Choroid plexus epithelial cell (primary cell): ENCODE results near the gene FKBP11.

Source experiments
- DNase-seq: peaks from one replicate; pipeline ENCODE4 v3.0.0-alpha.2; 2010; ENCODE audit warnings: low read depth
- H3K4me3 ChIP-seq: 2 replicates; pipeline ENCODE4 v1.5.1; 2011; ENCODE audit warnings: low read depth, mild to moderate bottlenecking, control low read depth, low read length, moderate library complexity
- TF ChIP-seq, protein P1 (sequence below): conservative IDR thresholded peaks from 2 replicates; pipeline ENCODE4 v1.5.1; 2011; ENCODE audit warnings: low read depth, mild to moderate bottlenecking, control low read depth, inconsistent platforms, low read length, moderate library complexity

The FKBP11 gene

DNA sequence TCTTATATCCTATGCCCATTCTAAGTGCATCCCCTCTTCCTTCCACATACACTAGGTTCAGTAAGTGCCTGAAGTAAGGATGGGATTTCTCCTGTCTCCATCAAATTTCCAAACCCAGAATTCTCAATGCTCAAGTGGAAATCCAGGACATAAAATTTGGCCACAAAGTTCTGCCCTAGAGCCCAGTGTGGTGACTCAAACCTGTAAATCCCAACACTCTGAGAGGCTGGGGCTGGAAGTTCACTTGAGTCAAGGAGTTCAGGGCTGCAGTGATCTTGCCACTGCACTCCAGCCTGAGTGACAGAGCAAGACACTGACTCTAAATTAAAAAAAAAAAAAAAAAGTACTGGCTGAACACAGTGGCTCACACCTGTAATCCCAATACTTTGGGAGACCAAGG, 36.5 kb upstream of the FKBP11 start:
- TF ChIP-seq, protein P1, sequence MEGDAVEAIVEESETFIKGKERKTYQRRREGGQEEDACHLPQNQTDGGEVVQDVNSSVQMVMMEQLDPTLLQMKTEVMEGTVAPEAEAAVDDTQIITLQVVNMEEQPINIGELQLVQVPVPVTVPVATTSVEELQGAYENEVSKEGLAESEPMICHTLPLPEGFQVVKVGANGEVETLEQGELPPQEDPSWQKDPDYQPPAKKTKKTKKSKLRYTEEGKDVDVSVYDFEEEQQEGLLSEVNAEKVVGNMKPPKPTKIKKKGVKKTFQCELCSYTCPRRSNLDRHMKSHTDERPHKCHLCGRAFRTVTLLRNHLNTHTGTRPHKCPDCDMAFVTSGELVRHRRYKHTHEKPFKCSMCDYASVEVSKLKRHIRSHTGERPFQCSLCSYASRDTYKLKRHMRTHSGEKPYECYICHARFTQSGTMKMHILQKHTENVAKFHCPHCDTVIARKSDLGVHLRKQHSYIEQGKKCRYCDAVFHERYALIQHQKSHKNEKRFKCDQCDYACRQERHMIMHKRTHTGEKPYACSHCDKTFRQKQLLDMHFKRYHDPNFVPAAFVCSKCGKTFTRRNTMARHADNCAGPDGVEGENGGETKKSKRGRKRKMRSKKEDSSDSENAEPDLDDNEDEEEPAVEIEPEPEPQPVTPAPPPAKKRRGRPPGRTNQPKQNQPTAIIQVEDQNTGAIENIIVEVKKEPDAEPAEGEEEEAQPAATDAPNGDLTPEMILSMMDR = no peak
- DNase-seq = no peak
- no peak overlapping the region for H3K4me3 ChIP-seq

DNA sequence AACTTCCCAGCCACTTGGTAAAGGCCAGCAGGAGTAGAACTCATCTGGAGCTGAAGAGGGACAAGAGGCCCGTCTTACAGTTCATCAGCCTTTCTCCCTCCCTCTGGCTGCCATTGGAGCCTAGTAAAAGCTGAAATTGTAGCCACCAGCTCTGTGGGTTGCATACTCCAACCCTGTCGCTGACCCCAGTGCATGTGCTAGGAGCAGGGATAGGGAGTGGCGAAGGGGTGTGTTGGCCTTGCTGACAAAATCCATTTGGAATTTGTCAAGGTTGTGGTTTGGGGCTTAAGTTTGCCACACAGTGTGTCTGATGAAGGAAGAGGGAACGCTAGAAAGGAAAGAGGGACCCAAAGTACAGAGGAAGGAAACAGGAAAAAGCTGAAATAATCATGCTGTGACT, 36.0 kb upstream of the FKBP11 start:
- TF ChIP-seq, protein P1 = no peak

DNA sequence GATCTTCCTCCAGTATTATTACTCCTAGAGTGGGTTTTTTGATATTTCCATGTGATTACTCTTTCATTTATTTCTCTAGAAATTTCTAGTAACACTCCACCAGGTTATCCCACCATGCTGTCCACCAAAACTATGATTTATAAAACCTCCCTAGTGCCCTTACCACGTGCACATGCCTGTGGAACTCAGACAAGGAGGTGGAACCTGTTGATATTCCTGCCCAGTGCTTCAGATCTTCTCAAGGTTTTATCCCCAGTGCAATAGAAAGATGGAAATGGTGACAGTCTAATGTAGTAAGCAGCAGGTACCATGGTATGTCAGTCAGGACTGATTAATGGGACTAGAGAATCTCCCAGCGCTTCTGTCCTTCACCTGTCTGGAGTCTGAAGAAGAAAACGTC, 35.5 kb upstream of the FKBP11 start:
- H3K4me3 ChIP-seq = no peak overlapping the region
- TF ChIP-seq, protein P1 = no peak
- no peak for DNase-seq

More for the DNA sequence above, 36.0 kb upstream of the FKBP11 start:
- no peak overlapping the region for H3K4me3 ChIP-seq
- DNase-seq = no peak

DNA sequence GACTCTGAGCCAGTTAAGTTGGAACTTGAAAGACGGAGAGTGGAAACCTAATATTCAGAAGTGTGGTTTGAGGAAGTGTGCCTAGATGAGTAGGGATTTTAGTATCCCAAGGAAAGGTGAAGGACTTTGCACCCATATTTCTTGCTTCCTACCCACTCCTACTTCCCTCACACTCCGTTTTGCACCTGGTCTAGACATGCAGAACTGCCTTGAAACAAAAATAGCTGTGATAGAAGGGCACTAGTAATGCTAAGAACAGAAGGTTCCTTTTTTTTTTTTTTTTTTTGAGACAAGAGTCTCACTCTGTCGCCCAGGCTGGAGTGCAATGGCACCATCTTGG, 32.7 kb upstream of the FKBP11 start:
- DNase-seq = no peak
- TF ChIP-seq, protein P1 = no peak
- H3K4me3 ChIP-seq = no peak overlapping the region

DNA sequence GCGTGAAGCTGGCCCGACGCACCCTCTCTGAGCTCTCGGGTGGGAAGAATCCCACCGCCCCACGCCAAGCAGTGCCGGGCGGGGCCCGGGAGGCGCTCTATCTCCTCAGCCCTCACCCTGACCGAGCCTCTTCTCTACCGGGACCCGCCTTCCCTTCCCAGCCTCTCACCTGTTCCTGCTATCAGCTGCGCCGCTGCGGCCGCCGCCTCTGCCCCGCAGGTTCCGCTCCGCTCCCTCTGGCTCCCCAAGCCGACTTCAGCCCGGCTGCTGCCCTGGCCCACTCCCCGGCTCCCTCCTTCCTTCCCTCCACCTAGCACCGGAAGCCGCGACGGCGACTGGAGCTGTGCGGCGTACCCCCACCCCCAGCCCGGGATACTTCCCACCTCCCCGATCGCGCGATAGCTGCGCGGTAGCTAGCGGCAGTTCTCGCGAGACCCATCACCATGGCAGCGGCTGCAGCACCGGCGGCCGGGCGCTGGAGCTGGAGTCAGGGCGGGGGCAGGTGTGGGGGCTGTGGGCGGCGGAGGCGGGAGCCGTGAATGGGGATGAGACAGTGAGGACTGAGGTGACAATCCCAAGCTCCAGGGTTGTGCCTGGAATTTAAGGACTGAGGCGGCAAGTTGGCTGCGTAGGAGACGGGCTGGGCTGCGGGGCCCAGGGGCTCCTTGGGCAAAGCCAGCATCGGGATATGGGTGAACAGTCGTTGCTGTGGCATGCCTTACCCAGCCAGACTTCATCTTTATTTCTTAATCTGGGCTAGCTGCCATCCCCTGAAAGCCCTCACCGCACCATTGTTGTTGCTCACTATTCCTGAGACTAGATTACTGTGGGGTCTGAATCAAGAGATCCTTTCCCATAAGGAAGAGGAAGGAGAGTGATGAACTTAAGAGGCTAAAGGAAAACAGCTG, 32.1 kb upstream of the FKBP11 start, which contains the start of gene ARF3:
Gene ARF3 (minus strand): TSS at position 347 of the 908 bp plus-strand sequence. CDS start 16,392 bp downstream, outside the sequence.
- DNase-seq = peak; percentile 93
- H3K4me3 ChIP-seq = peak within 1 kb of the TSS; percentile 99
- TF ChIP-seq, protein P1 = no peak

DNA sequence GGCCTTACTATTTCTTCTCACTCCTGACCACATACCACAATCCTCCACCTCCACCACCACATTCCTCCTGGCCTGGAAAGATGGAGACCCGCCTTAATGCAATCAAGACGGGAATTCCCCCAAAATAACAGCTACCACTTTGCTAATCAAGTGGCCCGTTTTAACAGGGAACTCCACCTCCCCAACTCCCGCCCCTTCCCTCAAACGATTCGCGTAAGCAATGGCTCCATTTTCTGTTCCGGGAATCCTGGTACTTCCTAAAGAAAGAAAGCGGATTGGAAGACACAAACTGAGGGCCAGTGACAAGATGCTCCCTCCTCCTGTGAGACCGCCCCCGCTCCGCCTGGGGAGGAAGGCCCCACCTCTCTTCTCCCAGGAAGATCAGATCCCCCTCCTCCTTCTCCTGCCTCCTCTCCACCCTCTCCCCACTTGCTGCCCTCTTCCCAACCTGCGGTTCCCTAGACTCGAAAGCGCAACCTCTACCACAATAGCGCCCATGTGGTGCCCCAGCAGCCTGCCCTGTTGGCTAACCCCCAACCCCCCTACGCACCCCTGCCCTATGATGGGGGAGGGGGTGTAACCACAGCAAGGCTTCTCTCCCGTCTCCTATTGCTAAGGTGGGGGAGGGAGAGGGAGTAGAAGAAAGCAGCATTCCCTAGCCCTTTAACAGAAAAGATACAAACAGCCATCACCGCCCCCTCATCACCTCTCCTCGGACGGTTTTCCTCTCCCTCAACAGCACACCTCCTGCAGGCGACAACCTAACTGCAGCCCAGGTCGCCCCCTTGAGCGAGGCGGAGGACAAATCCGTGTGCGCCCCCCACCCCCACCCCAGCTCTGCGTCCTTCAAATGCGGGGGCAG, 31.2 kb upstream of the FKBP11 start:
- TF ChIP-seq, protein P1 = peak; percentile 26
- DNase-seq = peak; percentile 98
- peak overlapping the region; percentile 99 for H3K4me3 ChIP-seq
